ENCODE data around the gene LYST.
"Not testable (repeated sequence)": the region's sequence is repeated elsewhere in the genome, so short reads cannot be mapped to it uniquely, and the experiment has no call there.

The LYST gene

DNA sequence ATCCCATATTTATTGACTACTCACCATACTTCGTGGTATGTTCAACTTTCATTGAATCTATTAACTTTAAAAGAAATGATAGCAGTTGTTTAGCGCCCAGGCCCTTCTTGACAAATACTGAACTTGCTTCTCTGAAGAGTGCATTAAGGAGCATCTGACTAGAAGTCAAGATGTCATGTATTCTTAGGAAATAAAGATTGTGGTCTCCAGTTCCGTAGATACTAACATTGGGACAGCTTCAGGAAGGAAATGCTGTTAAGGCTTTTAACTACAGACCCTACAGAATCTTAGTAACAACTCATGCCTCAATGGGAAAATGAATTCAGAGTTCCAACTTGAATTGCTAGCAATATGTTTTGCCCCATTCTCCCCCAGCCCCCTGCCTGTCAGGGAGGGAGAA lies 14.8 kb downstream of the LYST start:
- TF ChIP-seq, protein P1, sequence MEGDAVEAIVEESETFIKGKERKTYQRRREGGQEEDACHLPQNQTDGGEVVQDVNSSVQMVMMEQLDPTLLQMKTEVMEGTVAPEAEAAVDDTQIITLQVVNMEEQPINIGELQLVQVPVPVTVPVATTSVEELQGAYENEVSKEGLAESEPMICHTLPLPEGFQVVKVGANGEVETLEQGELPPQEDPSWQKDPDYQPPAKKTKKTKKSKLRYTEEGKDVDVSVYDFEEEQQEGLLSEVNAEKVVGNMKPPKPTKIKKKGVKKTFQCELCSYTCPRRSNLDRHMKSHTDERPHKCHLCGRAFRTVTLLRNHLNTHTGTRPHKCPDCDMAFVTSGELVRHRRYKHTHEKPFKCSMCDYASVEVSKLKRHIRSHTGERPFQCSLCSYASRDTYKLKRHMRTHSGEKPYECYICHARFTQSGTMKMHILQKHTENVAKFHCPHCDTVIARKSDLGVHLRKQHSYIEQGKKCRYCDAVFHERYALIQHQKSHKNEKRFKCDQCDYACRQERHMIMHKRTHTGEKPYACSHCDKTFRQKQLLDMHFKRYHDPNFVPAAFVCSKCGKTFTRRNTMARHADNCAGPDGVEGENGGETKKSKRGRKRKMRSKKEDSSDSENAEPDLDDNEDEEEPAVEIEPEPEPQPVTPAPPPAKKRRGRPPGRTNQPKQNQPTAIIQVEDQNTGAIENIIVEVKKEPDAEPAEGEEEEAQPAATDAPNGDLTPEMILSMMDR (IDR thresholded peaks at IDR 0.05), result no peak
- H3K9ac ChIP-seq, result no peak overlapping the region
- H3K27me3 ChIP-seq (ENCODE audit: control insufficient read depth, insufficient read depth, low read length), result no peaks in the 10 kb centered on the region
- no peak overlapping the region for H2AFZ ChIP-seq
- H3K4me1 ChIP-seq, result no peaks in the 10 kb centered on the region
- peaks cover 4% of the 10 kb centered on the region for H3K79me2 ChIP-seq
- H3K4me2 ChIP-seq (ENCODE audit: low read length), result no peak overlapping the region
- no peak overlapping the region for H3K27ac ChIP-seq
- no peaks in the 10 kb centered on the region for H3K36me3 ChIP-seq (ENCODE audit: control insufficient read depth, insufficient read depth, low read length)
- no peaks in the 10 kb centered on the region for H3K9me3 ChIP-seq (ENCODE audit: control insufficient read depth, low read length)
- H3K4me3 ChIP-seq (ENCODE audit: low read depth, low read length), result no peak overlapping the region

DNA sequence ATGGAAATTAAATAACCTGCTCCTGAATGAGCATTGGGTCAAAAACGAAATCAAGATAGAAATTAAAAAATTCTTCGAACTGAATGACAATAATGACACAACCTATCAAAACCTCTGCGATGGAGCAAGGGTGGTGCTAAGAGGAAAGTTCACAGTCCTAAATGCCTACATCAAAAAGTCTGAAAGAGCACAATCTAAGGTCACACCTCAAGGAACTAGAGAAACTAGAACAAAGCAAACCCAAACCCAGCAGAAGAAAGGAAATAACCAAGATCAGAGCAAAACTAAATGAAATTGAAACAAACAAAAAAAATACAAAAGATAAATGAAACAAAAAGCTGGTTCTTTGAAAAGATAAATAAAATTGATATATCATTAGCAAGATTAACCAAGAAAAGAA lies 18.5 kb downstream of the LYST start:
- not testable (repeated sequence) for H3K4me1 ChIP-seq; H3K9ac ChIP-seq; H3K4me2 ChIP-seq (ENCODE audit: low read length); H3K27ac ChIP-seq; H3K4me3 ChIP-seq (ENCODE audit: low read depth, low read length); H3K27me3 ChIP-seq (ENCODE audit: control insufficient read depth, insufficient read depth, low read length); H3K79me2 ChIP-seq; H2AFZ ChIP-seq; H3K9me3 ChIP-seq (ENCODE audit: control insufficient read depth, low read length); H3K36me3 ChIP-seq (ENCODE audit: control insufficient read depth, insufficient read depth, low read length)

DNA sequence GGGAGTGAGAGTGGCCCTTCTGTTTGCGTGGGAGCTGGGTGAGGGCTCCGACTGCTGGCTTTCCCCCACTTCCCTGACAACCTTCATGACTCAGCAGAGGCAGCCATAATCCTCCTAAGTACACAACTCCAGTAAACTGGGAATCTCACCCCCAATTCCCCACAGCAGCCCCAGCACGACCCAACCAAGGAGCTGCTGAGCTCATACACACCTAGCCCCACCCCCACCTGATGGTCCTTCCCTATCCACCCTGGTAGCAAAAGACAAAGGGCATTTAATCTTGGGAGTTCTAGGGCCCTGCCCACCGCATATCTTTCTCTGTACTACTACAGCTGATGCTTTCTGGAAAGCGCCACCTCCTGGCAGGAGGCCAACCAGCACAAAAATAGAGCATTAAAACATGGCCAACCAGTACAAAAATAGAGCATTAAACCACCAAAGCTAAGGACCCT lies 21.0 kb downstream of the LYST start:
- H3K4me3 ChIP-seq (ENCODE audit: low read depth, low read length); H3K9ac ChIP-seq; H3K9me3 ChIP-seq (ENCODE audit: control insufficient read depth, low read length); H3K4me1 ChIP-seq; H3K4me2 ChIP-seq (ENCODE audit: low read length); H3K27ac ChIP-seq; H2AFZ ChIP-seq; H3K36me3 ChIP-seq (ENCODE audit: control insufficient read depth, insufficient read depth, low read length); H3K27me3 ChIP-seq (ENCODE audit: control insufficient read depth, insufficient read depth, low read length): not testable (repeated sequence)
- H3K79me2 ChIP-seq, result peaks cover 11% of the 10 kb centered on the region

DNA sequence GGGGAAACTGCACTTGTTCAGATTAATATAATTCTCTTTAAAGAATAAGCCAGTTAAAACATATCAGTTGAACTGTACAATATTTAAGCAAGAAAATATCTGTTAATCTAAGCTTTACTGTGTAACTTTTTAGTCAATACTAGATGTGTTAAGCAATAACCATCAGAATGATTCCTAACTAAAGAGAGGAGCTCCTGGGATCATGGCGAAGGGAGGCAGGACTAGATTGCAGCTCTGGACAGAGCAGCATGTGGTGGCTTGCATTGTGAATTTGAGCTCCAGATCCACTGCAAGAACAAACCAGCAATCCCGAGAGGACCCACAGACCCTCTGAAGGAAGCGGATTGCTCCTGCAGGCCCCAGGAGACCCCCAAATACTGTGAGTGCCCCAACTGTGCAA lies 21.9 kb downstream of the LYST start:
- H3K36me3 ChIP-seq (ENCODE audit: control insufficient read depth, insufficient read depth, low read length), result no peaks in the 10 kb centered on the region
- H3K27me3 ChIP-seq (ENCODE audit: control insufficient read depth, insufficient read depth, low read length), result no peaks in the 10 kb centered on the region
- TF ChIP-seq, protein P1 (IDR thresholded peaks at IDR 0.05), result no peak
- H3K79me2 ChIP-seq, result peaks cover 11% of the 10 kb centered on the region
- H3K9me3 ChIP-seq (ENCODE audit: control insufficient read depth, low read length), result no peaks in the 10 kb centered on the region
- H3K4me2 ChIP-seq (ENCODE audit: low read length), result no peak overlapping the region
- H3K9ac ChIP-seq, result no peak overlapping the region
- no peak overlapping the region for H3K27ac ChIP-seq
- no peak overlapping the region for H2AFZ ChIP-seq
- no peak overlapping the region for H3K4me3 ChIP-seq (ENCODE audit: low read depth, low read length)
- H3K4me1 ChIP-seq, result no peaks in the 10 kb centered on the region

DNA sequence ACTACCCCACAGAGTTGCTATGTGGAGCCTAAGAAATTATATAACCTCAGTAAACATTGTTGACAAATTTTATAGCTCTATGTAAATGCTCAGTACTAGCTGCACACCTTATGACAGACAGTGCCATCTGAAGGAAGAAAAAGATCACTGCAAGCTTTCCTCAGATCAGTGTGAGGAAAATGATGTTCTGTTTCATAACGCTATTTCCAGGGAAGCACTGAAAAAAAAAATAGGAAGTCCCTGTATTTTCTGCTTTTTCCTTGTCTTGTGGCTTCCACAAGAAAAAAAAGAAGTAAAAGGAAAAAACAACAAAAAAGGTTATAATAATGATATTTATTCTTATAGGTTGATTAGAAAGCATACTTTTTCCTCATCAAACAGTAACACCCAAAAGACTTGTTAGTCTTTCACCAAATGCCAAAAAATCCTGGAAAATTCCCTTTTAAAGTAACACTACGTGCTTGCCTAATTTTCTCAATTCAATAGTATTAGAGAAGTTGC lies 23.2 kb downstream of the LYST start:
- Histone ChIP-seq H3K27ac (no peak overlapping the region), H3K9me3 (ENCODE audit: control insufficient read depth, low read length) (no peaks in the 10 kb centered on the region), H3K36me3 (ENCODE audit: control insufficient read depth, insufficient read depth, low read length) (no peaks in the 10 kb centered on the region), H3K4me3 (ENCODE audit: low read depth, low read length) (no peak overlapping the region), H2AFZ (no peak overlapping the region), H3K27me3 (ENCODE audit: control insufficient read depth, insufficient read depth, low read length) (no peaks in the 10 kb centered on the region), H3K9ac (no peak overlapping the region), H3K4me2 (ENCODE audit: low read length) (no peak overlapping the region), H3K79me2 (peaks cover 11% of the 10 kb centered on the region), H3K4me1 (no peaks in the 10 kb centered on the region)
- TF ChIP-seq, protein P1 (IDR thresholded peaks at IDR 0.05), result no peak

DNA sequence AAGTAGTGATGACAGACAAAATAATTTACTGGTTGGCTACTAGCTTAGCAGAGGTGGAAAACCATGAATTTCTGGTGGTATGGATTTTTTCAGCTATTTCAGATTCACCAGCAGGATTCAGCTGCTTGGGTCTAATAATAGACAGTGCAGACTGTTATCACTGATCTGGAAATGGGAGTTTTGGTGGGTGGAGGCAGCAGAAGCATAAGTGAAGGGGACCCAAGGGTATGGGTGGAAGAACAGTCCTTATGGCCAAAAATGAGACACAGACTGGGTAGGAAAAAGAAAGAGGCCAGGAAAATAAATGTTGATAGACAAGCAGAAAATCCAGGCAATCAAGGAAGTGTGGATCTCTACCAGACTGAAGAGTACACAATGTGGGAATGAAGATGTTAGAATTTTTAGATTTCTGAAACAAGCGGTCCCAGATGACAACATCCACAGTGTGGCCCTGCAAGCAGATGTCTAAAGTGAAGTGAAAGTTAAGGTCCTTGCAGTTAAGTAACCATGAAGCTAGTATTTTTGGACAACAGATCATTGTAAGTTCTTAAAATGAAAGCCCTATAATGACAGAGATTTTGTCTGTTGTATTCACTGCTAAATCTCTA lies 24.7 kb downstream of the LYST start:
- H3K4me2 ChIP-seq (ENCODE audit: low read length), result no peak overlapping the region
- H3K9me3 ChIP-seq (ENCODE audit: control insufficient read depth, low read length), result no peaks in the 10 kb centered on the region
- TF ChIP-seq, protein P1 (IDR thresholded peaks at IDR 0.05), result no peak
- H3K9ac ChIP-seq, result no peak overlapping the region
- H3K79me2 ChIP-seq, result peaks cover 8% of the 10 kb centered on the region
- no peaks in the 10 kb centered on the region for H3K36me3 ChIP-seq (ENCODE audit: control insufficient read depth, insufficient read depth, low read length)
- H3K27ac ChIP-seq, result no peak overlapping the region
- H3K27me3 ChIP-seq (ENCODE audit: control insufficient read depth, insufficient read depth, low read length), result no peaks in the 10 kb centered on the region
- H2AFZ ChIP-seq, result no peak overlapping the region
- H3K4me1 ChIP-seq, result no peaks in the 10 kb centered on the region
- no peak overlapping the region for H3K4me3 ChIP-seq (ENCODE audit: low read depth, low read length)

Data from parathyroid adenoma (tissue), 2 donors.